Stimulated activated CD8-positive, alpha-beta memory T cell treated with anti-CD3 and anti-CD28 coated beads, Interleukin-12 subunit alpha, Interleukin-12 subunit beta, amount 100 ng/mL, for 24 hours (primary cell): ENCODE measurements around the gene ANKRD60.

ENCODE experiments used
- DNase-seq: peaks from one replicate; pipeline ENCODE4 v3.0.0-alpha.2; 2020; ENCODE audit errors: extremely low read depth

ANKRD60 gene

GRCh38 chr20:58244517-58245030 lies 16.1 kb upstream of the ANKRD60 start:
- DNase-seq: no peak

GRCh38 chr20:58243653-58244410 lies 15.4 kb upstream of the ANKRD60 start:
- no peak for DNase-seq

DNA sequence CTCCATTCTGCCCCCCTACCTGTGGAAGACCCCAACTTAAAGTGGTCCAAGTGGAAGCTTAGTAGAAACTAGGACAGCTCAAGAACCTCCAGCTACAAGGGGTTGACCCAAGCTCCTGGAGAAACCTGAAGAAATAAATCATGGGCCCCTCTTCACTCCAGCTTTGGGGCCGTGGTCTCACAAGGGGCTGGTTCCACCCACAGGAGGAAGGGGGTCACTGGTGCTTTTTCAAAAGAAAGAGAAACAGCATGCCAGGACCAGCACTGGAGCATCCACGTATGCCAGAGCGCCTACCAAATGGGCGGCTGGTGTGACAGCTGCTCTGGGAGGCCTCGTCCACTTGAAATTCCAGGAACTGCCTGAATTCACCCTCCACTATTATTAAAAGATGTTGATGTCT lies 14.4 kb upstream of the ANKRD60 start:
- DNase-seq: no peak

DNA sequence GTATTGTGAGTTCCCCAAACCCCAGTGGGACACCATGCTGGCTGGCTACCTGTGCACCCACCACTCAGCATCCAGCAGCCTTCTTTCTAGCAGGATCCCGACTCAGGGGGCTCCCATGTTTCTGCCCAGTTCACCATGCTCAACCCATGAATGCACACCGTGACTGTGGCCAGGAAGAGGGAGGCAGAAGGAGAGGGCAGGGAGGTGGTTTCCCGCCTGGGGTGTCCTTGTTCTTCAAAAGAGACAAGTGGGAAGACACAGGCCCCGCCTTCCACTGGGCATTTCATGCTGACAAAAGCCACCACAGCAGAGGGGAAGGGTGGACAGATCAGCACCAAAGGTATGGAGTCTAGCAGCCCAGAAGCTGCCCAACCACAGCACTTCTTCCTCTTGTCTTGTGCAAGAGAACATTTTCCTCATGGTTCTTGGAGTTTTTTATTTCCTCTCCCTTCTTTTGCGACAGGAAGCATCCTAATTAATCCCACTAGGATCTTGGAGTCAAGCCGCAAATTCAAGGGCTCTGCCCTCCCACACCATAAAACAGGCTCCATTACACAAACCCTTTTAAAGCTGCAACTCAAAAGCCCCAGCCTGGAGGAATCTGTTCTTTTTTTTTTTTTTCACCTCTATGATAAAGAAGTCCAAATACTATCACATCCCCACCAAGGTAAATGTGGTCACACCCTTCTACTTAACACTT lies 13.5 kb upstream of the ANKRD60 start:
- DNase-seq: no peak

DNA sequence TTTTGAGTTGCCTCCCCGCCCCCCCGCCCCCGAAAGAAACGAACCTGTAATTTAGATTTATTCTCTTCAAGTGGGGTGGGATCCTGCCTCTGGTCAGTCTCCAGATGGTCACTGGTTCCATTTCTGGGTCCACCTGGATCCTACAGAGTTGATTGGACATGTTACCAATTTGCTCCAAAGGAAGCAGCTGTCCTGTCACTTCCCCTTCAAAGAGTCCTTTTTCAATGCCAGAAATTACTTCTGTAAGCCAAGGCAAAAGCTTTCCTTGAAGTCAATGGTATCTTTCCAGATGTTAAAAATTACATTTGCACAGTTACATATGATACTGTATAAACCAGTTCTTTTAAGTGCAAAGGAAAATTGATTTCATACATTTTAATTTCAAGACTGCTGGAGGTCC lies 12.0 kb upstream of the ANKRD60 start:
- DNase-seq: no peak

DNA sequence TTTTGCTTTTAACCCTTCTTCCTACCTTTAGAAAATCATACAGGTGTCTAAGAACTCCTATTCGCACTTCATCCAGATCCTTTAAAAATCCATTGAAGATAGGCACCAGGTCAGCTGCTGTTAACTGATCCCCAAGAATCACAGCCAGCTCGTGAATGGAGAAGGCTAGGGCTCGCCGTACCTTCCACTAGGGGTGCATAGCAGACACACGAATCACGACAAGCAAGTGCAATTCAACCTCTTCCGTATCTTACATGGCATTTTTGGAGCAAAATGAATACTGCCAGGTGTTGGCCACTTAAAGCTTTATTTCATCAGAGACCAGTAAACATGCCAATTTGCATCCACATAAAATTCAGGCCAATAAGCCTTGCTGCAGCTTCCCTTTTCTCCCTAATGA lies 10.8 kb upstream of the ANKRD60 start:
- no peak for DNase-seq

DNA sequence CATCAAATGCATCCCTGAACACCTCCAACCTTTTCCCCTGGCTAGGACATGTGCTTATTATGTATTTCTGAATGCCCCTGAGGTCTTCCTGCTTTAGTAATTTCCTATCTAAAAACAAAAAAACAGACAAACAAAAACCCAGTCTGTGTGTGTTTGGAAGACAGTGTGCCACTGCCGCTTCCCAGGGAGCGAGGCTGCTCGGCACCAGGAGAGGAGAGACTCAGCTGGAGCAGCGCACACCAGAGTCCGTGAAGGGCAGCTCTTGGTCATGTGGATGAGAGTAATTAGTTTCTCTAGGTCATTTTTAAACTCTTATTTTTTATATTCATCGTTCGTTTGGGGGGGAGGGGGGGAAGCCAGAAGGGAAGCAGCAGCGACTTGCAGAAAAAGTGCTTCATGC lies 10.0 kb upstream of the ANKRD60 start:
- no peak for DNase-seq

GRCh38 chr20:58237318-58238132 lies 9.1 kb upstream of the ANKRD60 start:
- no peak for DNase-seq

GRCh38 chr20:58236612-58237317 lies 8.3 kb upstream of the ANKRD60 start:
- DNase-seq: peak; percentile 66

DNA sequence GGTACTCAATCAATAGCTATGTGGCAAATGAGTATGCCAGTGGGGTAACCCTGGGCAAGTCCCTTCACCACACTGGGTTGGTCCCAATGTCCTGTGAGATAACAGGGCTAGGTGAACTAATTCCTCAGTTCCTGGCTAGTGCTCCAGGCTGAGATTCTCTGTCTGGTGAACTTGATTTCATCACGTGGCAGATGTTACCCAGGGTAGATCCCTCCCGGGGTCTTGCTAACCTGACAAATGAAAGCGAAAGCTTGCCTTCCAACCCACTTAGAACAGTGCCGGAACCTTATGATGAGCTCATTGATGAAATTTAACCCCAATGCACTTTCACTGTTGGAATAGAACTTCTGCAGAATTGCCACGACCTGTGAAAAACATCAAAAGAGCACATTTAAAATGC lies 6.6 kb upstream of the ANKRD60 start:
- DNase-seq: no peak

- no peak for DNase-seq
These were observed 5.6 kb upstream of the ANKRD60 start for GRCh38 chr20:58233881-58234528.

- no peak for DNase-seq
These were observed 4.9 kb upstream of the ANKRD60 start for GRCh38 chr20:58233393-58233792.

GRCh38 chr20:58231683-58232082 lies 3.2 kb upstream of the ANKRD60 start:
- no peak for DNase-seq

DNA sequence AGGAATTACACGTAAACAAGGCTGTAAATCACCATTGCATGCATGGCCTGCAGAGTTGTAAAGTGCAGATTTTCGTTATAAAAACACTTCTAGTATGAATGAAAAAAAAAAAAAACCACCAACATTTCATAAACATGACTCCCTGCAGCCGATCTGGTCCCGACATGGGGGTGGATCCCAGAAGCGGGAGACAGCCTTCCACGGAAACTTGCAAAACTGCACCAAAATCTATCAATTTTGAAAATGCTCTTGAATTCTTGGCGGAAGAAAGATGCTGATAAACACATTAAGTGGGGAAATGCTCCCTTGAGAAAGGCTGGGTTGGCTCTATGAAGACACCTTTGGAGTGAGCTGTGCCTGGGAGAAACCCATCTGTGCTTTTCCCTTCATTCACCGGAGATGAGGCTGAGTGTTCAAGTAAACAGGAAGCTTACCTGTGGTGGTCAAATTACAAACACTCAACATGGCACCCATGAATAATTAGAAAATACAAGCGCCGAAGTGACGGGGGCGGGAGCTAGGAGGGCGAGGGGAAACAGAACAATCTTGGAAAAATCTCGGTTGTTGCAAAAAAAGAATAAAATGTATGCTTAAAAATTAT lies 845 bp upstream of the ANKRD60 start:
- no peak for DNase-seq

DNA sequence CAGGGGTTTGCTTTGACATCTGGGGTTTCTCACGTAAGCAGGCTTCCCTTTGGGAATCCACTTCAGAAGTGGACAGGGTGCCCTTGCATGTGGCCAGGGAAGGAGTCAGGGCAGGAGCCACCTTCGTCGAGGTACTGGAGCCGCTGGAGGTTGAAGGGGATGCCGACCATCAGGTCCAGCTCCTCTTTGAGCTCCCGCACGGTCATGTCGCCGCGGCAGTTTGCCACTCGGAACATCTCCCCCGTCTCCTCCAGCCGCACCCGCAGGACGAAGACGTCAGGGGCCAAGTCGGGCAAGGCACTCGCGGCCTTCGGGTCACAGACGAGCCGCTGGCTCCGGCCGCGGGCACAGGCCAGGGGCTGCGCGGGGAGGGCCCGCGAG lies 360 bp downstream of the ANKRD60 start:
- no peak for DNase-seq

DNA sequence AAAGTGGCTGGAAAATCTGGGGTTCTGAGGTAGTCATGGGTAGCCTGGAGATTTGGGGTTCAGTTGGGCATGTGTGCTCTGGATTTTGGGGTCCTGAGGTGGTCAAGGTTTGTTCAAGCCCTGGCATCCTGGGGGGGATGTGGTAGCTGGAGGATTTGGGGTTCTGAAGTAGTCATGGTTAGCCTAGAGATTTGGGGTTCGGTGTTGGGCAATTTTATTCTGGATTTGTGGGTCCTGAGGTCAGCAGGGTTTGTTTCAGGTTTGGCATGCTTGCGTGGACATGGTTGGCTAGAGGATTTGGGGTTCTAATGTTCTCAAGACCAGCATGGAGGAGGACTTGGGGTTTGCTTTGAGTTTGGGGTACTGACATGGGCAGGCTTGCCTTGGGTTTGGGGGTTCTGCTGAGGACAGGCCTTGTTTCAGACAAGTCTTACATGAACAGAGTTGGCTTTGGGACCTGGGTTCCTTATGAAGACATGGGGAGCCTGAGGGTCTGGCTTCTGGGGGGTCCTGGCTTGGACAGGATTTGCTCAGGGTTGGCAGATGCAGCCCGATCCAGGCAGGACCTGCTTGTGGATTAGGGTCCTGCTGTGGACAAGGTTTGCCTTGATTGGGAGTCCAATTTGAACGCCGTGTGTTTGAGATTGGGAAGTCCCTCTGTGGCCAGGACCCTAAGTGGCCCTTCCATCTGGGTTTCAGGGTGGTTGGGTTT lies 906 bp downstream of the ANKRD60 start:
- DNase-seq: no peak

DNA sequence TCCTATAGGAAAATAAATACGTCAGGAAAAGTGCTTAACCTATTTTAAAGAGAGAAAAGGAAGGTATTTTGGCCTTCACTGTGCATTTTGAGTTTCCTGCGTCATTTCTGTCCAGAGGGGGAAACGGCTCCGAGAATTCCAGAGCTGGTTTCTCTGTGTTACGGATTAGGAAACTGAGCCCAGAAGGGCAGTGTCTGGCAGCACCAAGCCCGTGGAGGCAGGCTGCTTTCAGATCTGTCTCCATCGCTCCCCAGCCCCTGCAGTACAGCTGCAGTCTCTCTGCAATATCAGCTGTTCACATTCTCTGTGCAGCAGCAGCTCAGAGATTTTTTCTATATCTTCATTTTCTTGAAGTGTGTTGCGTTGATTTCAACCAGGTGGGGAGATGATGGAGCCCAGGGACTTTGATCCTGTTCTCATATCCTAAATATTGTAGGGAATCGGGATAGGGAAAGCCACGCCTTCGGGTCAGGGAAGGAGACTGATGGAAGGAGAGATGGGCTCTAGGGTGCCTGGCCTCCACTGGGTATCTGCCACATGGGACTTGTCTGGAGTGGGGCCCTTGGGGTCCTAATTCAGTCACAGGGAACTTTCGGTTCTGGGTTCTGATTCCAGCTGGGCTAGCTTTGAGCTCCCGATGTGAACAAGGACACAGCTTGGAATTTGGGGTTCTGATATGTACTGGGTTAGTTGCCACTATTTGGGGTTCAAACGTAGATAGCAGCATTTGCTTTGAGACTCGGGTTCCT lies 2.8 kb downstream of the ANKRD60 start:
- DNase-seq: no peak

GRCh38 chr20:58224974-58225373 lies 3.5 kb downstream of the ANKRD60 start:
- no peak for DNase-seq

GRCh38 chr20:58224097-58224496 lies 4.4 kb downstream of the ANKRD60 start:
- DNase-seq: no peak
